ENCODE data around the gene NDUFAF2.

Gene NDUFAF2

DNA sequence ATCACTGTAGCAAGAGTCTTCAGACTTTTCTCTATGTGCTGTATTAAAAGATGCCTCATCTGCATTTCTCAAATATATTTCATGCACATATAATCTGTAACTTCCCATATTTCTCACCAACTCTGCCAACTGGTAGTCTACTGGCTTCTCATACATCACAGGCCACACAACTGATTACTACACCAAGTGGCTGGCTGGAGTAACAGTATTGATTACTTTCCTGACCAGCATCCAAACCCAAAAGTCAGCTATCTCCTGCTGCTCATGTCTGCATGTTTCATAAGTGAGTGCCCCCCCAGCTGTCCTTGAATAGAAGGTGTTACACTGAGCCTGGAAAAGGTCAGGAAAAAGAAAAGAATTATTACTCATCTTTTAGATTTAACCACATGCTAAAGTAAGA lies 17.6 kb upstream of the NDUFAF2 start:
- no peak overlapping the region for H3K4me3 ChIP-seq (ENCODE audit: low read depth, low read length)

DNA sequence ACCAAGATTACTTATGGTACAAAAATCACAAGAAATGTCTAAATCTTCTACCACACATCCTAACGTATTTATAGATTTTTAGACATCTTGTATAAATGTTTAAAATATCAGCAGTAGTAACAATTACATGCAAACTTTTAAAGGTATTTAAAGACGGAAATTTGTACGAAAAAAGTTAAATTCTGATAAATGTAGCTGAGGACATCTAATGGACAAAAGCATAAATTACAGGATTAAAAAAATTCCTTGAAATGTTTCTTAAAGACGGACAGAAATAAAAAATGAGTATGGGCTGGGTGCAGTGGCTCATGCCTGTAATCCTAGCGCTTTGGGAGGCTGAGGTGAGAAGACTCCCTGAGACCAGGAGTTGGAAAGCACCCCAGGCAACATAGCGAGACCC lies 16.0 kb upstream of the NDUFAF2 start:
- H3K4me1 ChIP-seq (ENCODE audit: control insufficient read depth, insufficient read depth, low read length) = no peaks in the 10 kb centered on the region; the same call in 1 of the 2 replicates
- H3K9me3 ChIP-seq (ENCODE audit: control insufficient read depth, insufficient read depth, low read depth, low read length) = no peaks in the 10 kb centered on the region
- TF ChIP-seq ZNF654 (tag by site-specific recombination; IDR thresholded peaks at IDR 0.05; ENCODE audit: low read depth) (peak; percentile 24; the same call in 1 of the 2 replicates), ZNF660 (tag by site-specific recombination; IDR thresholded peaks at IDR 0.05) (no peak)
- H3K36me3 ChIP-seq (ENCODE audit: control insufficient read depth in 2 of 2, insufficient read depth in 1 of 2, low read length in 2 of 2) = peaks cover 14 to 15% of the 10 kb centered on the region in 2 experiments
- H3K4me3 ChIP-seq (ENCODE audit: low read depth, low read length) = no peak overlapping the region
- ChIA-PET CTCF (interaction anchor here (0.6 to 0.7 kb wide), 4 partner anchors 23 to 1132 kb away, joined by 4 to 7 read pairs (median 4); no protein-coding TSS in a partner anchor), POLR2A (no interaction called here)
- H3K27ac ChIP-seq (ENCODE audit: extremely low read depth, low read depth, low read length) = no peak overlapping the region

More for the DNA sequence above, 17.6 kb upstream of the NDUFAF2 start:
- peaks cover 14 to 15% of the 10 kb centered on the region in 2 experiments for H3K36me3 ChIP-seq (ENCODE audit: control insufficient read depth in 2 of 2, insufficient read depth in 1 of 2, low read length in 2 of 2)
- TF ChIP-seq REST (tag by site-specific recombination; IDR thresholded peaks at IDR 0.05) (no peak), ZNF670 (tag by site-specific recombination; IDR thresholded peaks at IDR 0.05; ENCODE audit: low read depth) (no peak), ZNF510 (tag by site-specific recombination; IDR thresholded peaks at IDR 0.05; ENCODE audit: insufficient replicate concordance) (no peak), ZNF426 (tag by site-specific recombination; IDR thresholded peaks at IDR 0.05) (no peak), SCRT1 (tag by site-specific recombination; IDR thresholded peaks at IDR 0.05; ENCODE audit: borderline replicate concordance) (no peak), ZBTB48 (tag by site-specific recombination; IDR thresholded peaks at IDR 0.05) (no peak), ZNF701 (tag by site-specific recombination; IDR thresholded peaks at IDR 0.05) (no peak), TRIM28 (IDR thresholded peaks at IDR 0.05; ENCODE audit: borderline replicate concordance, low read length) (no peak), IKZF3 (tag by site-specific recombination; IDR thresholded peaks at IDR 0.05) (no peak), ZNF248 (tag by site-specific recombination; IDR thresholded peaks at IDR 0.05) (no peak), ZNF155 (tag by site-specific recombination; IDR thresholded peaks at IDR 0.05) (no peak), ZNF23 (tag by site-specific recombination; IDR thresholded peaks at IDR 0.05; ENCODE audit: borderline replicate concordance) (no peak), ZNF76 (tag by site-specific recombination; IDR thresholded peaks at IDR 0.05; ENCODE audit: borderline replicate concordance, low read depth) (no peak), ZFP37 (tag by site-specific recombination; IDR thresholded peaks at IDR 0.05) (no peak), ZNF239 (tag by site-specific recombination; IDR thresholded peaks at IDR 0.05) (no peak), ZBTB21 (tag by site-specific recombination; IDR thresholded peaks at IDR 0.05) (no peak)
- TF ChIP-seq, protein P1, sequence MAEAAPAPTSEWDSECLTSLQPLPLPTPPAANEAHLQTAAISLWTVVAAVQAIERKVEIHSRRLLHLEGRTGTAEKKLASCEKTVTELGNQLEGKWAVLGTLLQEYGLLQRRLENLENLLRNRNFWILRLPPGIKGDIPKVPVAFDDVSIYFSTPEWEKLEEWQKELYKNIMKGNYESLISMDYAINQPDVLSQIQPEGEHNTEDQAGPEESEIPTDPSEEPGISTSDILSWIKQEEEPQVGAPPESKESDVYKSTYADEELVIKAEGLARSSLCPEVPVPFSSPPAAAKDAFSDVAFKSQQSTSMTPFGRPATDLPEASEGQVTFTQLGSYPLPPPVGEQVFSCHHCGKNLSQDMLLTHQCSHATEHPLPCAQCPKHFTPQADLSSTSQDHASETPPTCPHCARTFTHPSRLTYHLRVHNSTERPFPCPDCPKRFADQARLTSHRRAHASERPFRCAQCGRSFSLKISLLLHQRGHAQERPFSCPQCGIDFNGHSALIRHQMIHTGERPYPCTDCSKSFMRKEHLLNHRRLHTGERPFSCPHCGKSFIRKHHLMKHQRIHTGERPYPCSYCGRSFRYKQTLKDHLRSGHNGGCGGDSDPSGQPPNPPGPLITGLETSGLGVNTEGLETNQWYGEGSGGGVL (tag by site-specific recombination; IDR thresholded peaks at IDR 0.05) = no peak
- TF ChIP-seq, protein P2, sequence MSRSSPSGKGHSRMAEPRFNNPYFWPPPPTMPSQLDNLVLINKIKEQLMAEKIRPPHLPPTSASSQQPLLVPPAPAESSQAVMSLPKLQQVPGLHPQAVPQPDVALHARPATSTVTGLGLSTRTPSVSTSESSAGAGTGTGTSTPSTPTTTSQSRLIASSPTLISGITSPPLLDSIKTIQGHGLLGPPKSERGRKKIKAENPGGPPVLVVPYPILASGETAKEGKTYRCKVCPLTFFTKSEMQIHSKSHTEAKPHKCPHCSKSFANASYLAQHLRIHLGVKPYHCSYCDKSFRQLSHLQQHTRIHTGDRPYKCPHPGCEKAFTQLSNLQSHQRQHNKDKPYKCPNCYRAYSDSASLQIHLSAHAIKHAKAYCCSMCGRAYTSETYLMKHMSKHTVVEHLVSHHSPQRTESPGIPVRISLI (tag by site-specific recombination; IDR thresholded peaks at IDR 0.05) = no peak
- no peaks in the 10 kb centered on the region for H3K9me3 ChIP-seq (ENCODE audit: control insufficient read depth, insufficient read depth, low read depth, low read length)
- POLR2A ChIA-PET = no interaction called here
- H3K27ac ChIP-seq (ENCODE audit: extremely low read depth, low read depth, low read length) = no peak overlapping the region
- CTCF ChIA-PET = interaction anchor here (1.2 kb wide), 1 partner anchor 239 kb away, joined by 5 read pairs; no protein-coding TSS in a partner anchor
- H3K4me1 ChIP-seq (ENCODE audit: control insufficient read depth, insufficient read depth, low read length) = no peaks in the 10 kb centered on the region; the same call in 1 of the 2 replicates

Measured in HEK293 (cell line).